Measurements from ENCODE around the gene GRID1. TPM values are rescaled to one million over a fixed set of nuclear protein-coding genes. Genes with fewer than 3 reads are reported as not detected.
"Not testable (repeated sequence)": the region's sequence is repeated elsewhere in the genome, so short reads cannot be mapped to it uniquely, and the experiment has no call there.

Gene GRID1
- total RNA-seq, 2 donors from 2014 or later: 0.37 to 0.67 TPM

DNA sequence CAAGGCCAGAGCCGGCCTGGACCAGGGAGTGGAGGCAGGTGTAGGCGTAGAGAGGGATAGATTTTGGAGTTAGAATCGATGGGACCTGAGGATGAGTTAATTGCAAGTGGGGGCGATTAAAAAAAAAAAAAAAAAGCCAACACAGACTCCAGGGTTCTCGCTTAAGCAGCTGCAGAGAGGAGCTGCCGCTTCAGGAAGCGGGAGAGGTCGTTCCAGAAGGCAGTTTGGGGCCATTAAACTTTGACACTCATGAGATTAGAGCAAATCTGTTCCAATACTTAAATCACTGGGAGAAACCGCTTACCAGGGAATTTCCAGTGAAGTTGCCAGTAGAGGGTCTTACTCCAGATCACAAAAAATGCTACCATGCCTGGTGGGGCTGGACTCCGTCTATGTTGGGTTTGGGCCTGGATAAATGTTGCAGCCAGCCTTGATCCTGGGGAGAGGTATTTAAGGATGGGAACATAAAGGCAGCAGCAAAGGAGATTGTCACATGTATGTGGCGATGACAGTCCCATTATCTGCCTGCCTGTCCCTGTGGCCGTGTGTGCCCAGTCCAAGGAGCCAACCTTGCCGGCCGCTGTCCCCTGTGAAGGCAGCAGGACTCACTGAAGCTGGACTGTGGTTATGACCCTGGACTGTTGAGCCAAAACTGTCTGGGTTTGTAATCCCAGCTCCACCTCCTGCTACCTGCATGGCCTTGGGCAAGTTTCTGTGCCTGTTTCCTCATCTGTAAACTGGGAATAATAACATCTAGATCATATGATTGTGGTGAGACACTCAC is 23.9 kb upstream of the GRID1 start:
- no peak overlapping the region for H3K4me3 ChIP-seq
- peaks cover 0 to 8% of the 10 kb centered on the region in 2 donors for H3K4me1 ChIP-seq
- TF ChIP-seq, protein P1, sequence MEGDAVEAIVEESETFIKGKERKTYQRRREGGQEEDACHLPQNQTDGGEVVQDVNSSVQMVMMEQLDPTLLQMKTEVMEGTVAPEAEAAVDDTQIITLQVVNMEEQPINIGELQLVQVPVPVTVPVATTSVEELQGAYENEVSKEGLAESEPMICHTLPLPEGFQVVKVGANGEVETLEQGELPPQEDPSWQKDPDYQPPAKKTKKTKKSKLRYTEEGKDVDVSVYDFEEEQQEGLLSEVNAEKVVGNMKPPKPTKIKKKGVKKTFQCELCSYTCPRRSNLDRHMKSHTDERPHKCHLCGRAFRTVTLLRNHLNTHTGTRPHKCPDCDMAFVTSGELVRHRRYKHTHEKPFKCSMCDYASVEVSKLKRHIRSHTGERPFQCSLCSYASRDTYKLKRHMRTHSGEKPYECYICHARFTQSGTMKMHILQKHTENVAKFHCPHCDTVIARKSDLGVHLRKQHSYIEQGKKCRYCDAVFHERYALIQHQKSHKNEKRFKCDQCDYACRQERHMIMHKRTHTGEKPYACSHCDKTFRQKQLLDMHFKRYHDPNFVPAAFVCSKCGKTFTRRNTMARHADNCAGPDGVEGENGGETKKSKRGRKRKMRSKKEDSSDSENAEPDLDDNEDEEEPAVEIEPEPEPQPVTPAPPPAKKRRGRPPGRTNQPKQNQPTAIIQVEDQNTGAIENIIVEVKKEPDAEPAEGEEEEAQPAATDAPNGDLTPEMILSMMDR (IDR thresholded peaks at IDR 0.05): no peak
- DNase-seq (ENCODE audit: low spot score): peak; percentile 44
- H3K36me3 ChIP-seq: no peaks in the 10 kb centered on the region
- H3K9me3 ChIP-seq: no peaks in the 10 kb centered on the region
- H3K27ac ChIP-seq: no peak overlapping the region
- H3K27me3 ChIP-seq: peaks cover 6 to 11% of the 10 kb centered on the region in 2 donors

- DNase-seq (ENCODE audit: low spot score): peak; percentile 57
- peak overlapping the region; percentile 9 to 38 for H3K4me3 ChIP-seq
- TF ChIP-seq, protein P1 (IDR thresholded peaks at IDR 0.05): no peak
- no peaks in the 10 kb centered on the region for H3K9me3 ChIP-seq
- no peak overlapping the region for H3K27ac ChIP-seq
- no peaks in the 10 kb centered on the region for H3K36me3 ChIP-seq
- peaks cover 0 to 8% of the 10 kb centered on the region in 2 donors for H3K4me1 ChIP-seq
- peaks cover 6 to 11% of the 10 kb centered on the region in 2 donors for H3K27me3 ChIP-seq
These were observed 23.0 kb upstream of the GRID1 start for GRCh38 chr10:86389441-86390193.

- H3K9me3 ChIP-seq, H3K36me3 ChIP-seq, H3K27ac ChIP-seq, H3K4me1 ChIP-seq: not testable (repeated sequence)
- Histone ChIP-seq H3K4me3 (peak overlapping the region in 1 of 2 donors; percentile 38), H3K27me3 (peaks cover 6 to 11% of the 10 kb centered on the region in 2 donors)
- DNase-seq (ENCODE audit: low spot score): peak; percentile 23
These were observed 22.5 kb upstream of the GRID1 start for GRCh38 chr10:86389109-86389440.

DNA sequence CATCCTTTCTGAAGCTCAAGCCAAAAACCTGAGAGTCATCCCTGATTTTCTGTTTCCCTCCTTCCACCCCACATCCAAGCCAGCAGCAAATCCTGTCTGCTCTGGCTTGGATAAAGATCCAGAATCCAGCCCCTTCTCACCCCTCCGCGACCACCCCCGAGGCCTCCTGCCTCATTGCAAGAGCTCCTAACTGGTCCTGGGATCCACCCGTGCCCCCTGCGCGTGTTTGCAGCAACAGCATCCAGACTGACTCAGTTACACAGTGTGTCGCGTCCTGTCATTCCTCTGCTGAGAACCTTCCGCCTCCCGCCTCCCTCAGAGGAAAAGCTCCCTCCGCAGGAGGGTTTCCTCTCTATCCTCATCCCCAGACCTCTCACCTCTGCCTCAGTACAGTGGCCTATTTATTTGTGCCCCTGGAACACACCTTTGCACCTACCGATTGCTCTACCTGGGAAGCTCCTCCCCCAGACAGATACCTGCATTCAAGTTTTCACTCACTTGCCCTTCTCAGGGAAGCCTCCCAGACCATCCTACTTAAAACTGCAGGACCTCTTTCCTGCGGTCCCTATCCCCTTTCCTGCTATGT is 21.6 kb upstream of the GRID1 start:
- TF ChIP-seq, protein P1 (IDR thresholded peaks at IDR 0.05): no peak
- Histone ChIP-seq H3K4me3 (no peak overlapping the region), H3K36me3 (no peaks in the 10 kb centered on the region), H3K27me3 (peaks cover 6 to 11% of the 10 kb centered on the region in 2 donors), H3K27ac (no peak overlapping the region), H3K4me1 (peaks cover 0 to 8% of the 10 kb centered on the region in 2 donors), H3K9me3 (no peaks in the 10 kb centered on the region)
- peak; percentile 42 for DNase-seq (ENCODE audit: low spot score)

DNA sequence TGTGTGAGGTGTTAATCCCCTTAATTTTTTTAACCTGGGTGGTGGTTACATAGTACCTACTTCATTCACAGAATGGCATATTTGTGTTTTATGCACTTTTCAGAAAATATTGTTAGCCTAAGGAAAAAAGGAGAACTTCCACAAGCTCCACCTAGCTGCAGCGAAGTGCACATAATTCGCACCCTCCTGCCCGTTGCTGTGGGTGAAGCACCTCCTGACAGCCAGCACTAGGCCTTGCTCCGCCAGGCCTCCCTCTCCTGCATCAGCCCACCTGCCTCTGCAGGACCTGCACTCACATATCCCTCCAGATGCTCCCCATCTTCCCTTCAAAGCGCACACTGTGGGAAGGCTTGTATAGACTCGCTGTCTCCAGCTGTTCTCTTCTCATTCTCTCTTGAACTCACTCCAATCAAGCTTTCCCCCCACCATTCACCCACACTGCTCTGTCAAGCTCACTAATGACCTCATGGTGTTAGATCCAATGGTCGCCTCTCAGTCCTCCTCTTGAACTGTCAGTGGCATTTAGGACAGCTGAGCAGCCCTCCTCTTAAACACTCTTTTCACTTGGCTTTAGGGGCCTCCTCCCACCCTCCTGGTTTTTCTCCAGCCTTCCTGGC is 20.7 kb upstream of the GRID1 start:
- TF ChIP-seq, protein P1 (IDR thresholded peaks at IDR 0.05): no peak
- Histone ChIP-seq H3K4me3 (no peak overlapping the region), H3K27me3 (peaks cover 6 to 11% of the 10 kb centered on the region in 2 donors), H3K9me3 (no peaks in the 10 kb centered on the region), H3K4me1 (peaks cover 0 to 8% of the 10 kb centered on the region in 2 donors), H3K27ac (no peak overlapping the region), H3K36me3 (no peaks in the 10 kb centered on the region)
- peak; percentile 44 for DNase-seq (ENCODE audit: low spot score)
